ENCODE results near the gene CCDC68. TPM values are rescaled to one million over a fixed set of nuclear protein-coding genes. Genes with fewer than 3 reads are reported as not detected.

Gene CCDC68
- total and polyA plus RNA-seq, 2 of the 8 experiments (the other 6 are each of a cell fraction or from before 2014, with no cell fraction given) = 0.06 to 0.80 TPM

DNA sequence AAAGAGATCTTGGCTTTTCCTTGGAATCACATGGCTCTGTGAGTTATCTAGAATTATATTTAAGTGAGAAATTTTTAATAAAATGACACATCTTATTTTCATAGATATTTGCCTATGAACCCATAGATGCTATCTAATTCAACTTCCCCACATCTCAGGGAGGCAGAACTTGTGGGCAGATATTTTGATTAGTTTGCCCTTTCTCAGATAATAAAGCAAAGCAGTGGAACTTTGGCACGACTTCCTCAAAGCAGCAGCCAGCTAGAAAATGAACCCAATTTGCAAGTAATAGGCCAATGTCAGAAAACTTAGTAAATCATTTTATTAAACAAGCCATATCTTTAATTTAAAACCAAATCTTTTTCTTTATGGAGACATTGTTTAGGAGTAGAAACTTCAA is 98.3 kb downstream of the CCDC68 start:
- H3K79me2 ChIP-seq (ENCODE audit: control insufficient read depth in 1 of 2, insufficient read depth in 2 of 2, low read length in 2 of 2) = no peaks in the 10 kb centered on the region
- H3K4ac ChIP-seq (replicated peaks; ENCODE audit: insufficient read length, low read depth, low read length) = no peak overlapping the region
- no peak overlapping the region for H4K91ac ChIP-seq (replicated peaks; ENCODE audit: insufficient read length, low read length)
- no peaks in the 10 kb centered on the region for H3K9me3 ChIP-seq (ENCODE audit: insufficient read depth in 2 of 2, low read depth in 1 of 2, low read length in 1 of 2)
- H3K27ac ChIP-seq (ENCODE audit: low read depth, low read length) = no peak overlapping the region
- H3K4me2 ChIP-seq (ENCODE audit: insufficient read depth in 1 of 2, low read depth in 2 of 2, low read length in 2 of 2) = no peak overlapping the region
- no peaks in the 10 kb centered on the region for H3K36me3 ChIP-seq (ENCODE audit: control insufficient read depth in 2 of 4, insufficient read depth in 4 of 4, low read length in 3 of 4)
- no peaks in the 10 kb centered on the region for H4K20me1 ChIP-seq (replicated peaks in 1 of 2; ENCODE audit: control insufficient read depth in 1 of 2, insufficient read depth in 2 of 2, low read length in 2 of 2)
- H4K8ac ChIP-seq (ENCODE audit: extremely low read depth, insufficient read depth, low read length) = no peak overlapping the region
- no peak for FAIRE-seq
- no peak overlapping the region for H3K9ac ChIP-seq (replicated peaks in 1 of 4; ENCODE audit: extremely low read depth in 1 of 4, low read depth in 3 of 4, low read length in 3 of 4)
- no peak for TF ChIP-seq FOSL1 (IDR thresholded peaks at IDR 0.05; ENCODE audit: insufficient read depth, low read depth, low read length)
- TF ChIP-seq, protein P1, sequence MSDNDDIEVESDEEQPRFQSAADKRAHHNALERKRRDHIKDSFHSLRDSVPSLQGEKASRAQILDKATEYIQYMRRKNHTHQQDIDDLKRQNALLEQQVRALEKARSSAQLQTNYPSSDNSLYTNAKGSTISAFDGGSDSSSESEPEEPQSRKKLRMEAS (IDR thresholded peaks at IDR 0.05) = no peak
- no peak for TF ChIP-seq BCL11A (IDR thresholded peaks at IDR 0.05; ENCODE audit: low read depth in 2 of 2, low read length in 2 of 2)
- no peak for TF ChIP-seq RNF2 (IDR thresholded peaks at IDR 0.05; ENCODE audit: borderline replicate concordance, low read depth, low read length, missing control alignments, poor library complexity, severe bottlenecking)
- TF ChIP-seq SP2 (IDR thresholded peaks at IDR 0.05; ENCODE audit: low read length) = no peak
- no peak for TF ChIP-seq KDM5A (IDR thresholded peaks at IDR 0.05; ENCODE audit: low read length)
- TF ChIP-seq YY1 (IDR thresholded peaks at IDR 0.05; ENCODE audit: low read depth, low read length) = no peak
- TF ChIP-seq SUZ12 (IDR thresholded peaks at IDR 0.05; ENCODE audit: low read length) = no peak
- TF ChIP-seq POU5F1 (IDR thresholded peaks at IDR 0.05; ENCODE audit: low read depth, low read length) = no peak
- TF ChIP-seq NANOG (IDR thresholded peaks at IDR 0.05; ENCODE audit: insufficient read depth, low read depth, low read length, poor library complexity, severe bottlenecking) = no peak
- no peak for TF ChIP-seq CHD1 (IDR thresholded peaks at IDR 0.05; ENCODE audit: low read depth, low read length)
- TF ChIP-seq HDAC6 (IDR thresholded peaks at IDR 0.05; ENCODE audit: low read depth, low read length) = no peak
- ChIA-PET CTCF (ENCODE audit: partially characterized antibody) (no interaction called here), POLR2A (ENCODE audit: partially characterized antibody) (no interaction called here)
- no peak overlapping the region for H4K5ac ChIP-seq (ENCODE audit: insufficient read length, low read depth, low read length)
- H3K14ac ChIP-seq (ENCODE audit: insufficient read length) = no peak overlapping the region
- no peak overlapping the region for H2AFZ ChIP-seq (ENCODE audit: low read length)
- DNase-seq (ENCODE audit: low read depth in 1 of 2, low spot score in 2 of 2) = no peak
- H3K4me3 ChIP-seq (ENCODE audit: extremely low read depth in 1 of 4, insufficient read depth in 2 of 4, low read depth in 3 of 4, low read length in 4 of 4) = no peak overlapping the region
- no peak overlapping the region for H2BK120ac ChIP-seq (replicated peaks; ENCODE audit: low read depth, low read length)
- no peak overlapping the region for H2AK5ac ChIP-seq (ENCODE audit: low read depth, low read length)
- no peak overlapping the region for H2BK12ac ChIP-seq (ENCODE audit: low read depth, low read length)
- H3K18ac ChIP-seq (ENCODE audit: extremely low read depth, low read length) = no peak overlapping the region
- no peaks in the 10 kb centered on the region for H3K79me1 ChIP-seq (ENCODE audit: low read depth, low read length)
- 81% methylated on average over 1 of the region's 1 CpG; no CpG with 5 or more reads in 1 of the 2 experiments for WGBS, 2 experiments (ENCODE audit: extremely low coverage in 1 of 2, insufficient coverage in 1 of 2, insufficient read length in 1 of 2, insufficient replicate concordance in 2 of 2, low coverage in 1 of 2, low lambda C conversion rate in 2 of 2, missing lambda C conversion rate in 1 of 2)
- no peak overlapping the region for H2BK5ac ChIP-seq (ENCODE audit: low read depth, low read length)
- H2BK20ac ChIP-seq (ENCODE audit: low read length) = no peak overlapping the region
- H3K23ac ChIP-seq (ENCODE audit: insufficient read length) = no peak overlapping the region
- H3K27me3 ChIP-seq (replicated peaks in 1 of 4; ENCODE audit: control insufficient read depth in 3 of 4, extremely low read depth in 1 of 4, insufficient read depth in 3 of 4, low read length in 3 of 4) = no peaks in the 10 kb centered on the region
- H3K23me2 ChIP-seq (ENCODE audit: low read depth, low read length) = no peaks in the 10 kb centered on the region
- H3K56ac ChIP-seq (replicated peaks; ENCODE audit: insufficient read length, low read depth, low read length) = no peak overlapping the region
- no peak overlapping the region for H2BK15ac ChIP-seq (ENCODE audit: low read length)
- no peaks in the 10 kb centered on the region; a peak in 1 of 7 replicates for H3K4me1 ChIP-seq (replicated peaks in 1 of 4; ENCODE audit: control insufficient read depth in 3 of 4, insufficient read depth in 4 of 4, low read length in 3 of 4)

Measured in H1 (cell line).